HG03354 (cell line): ENCODE data around the gene ZNF579.
"Not testable (repeated sequence)": the region's sequence is repeated elsewhere in the genome, so short reads cannot be mapped to it uniquely, and the experiment has no call there.

Experiments
- ATAC-seq: cut with Tn5 transposase; IDR thresholded peaks from one replicate; pipeline ENCODE4 v1.9.1; 2021; ENCODE audit warnings: mild to moderate bottlenecking; ENCODE audit not compliant: unreplicated experiment, poor library complexity, severe bottlenecking

Gene ZNF579

GRCh38 chr19:55578031-55578760, 2.5 kb downstream of the ZNF579 start:
- no peak for ATAC-seq

- no peak for ATAC-seq
Observed at GRCh38 chr19:55576746-55577145, 3.9 kb downstream of the ZNF579 start.

- ATAC-seq = not testable (repeated sequence)
Observed at GRCh38 chr19:55573929-55574328, 6.7 kb downstream of the ZNF579 start.

GRCh38 chr19:55569477-55569876, 11.2 kb downstream of the ZNF579 start:
- not testable (repeated sequence) for ATAC-seq

GRCh38 chr19:55567708-55568328, 12.8 kb downstream of the ZNF579 start:
- no peak for ATAC-seq

- ATAC-seq = no peak
Observed at GRCh38 chr19:55566823-55567222, 13.8 kb downstream of the ZNF579 start.

GRCh38 chr19:55563261-55563690, 17.4 kb downstream of the ZNF579 start:
- no peak for ATAC-seq

GRCh38 chr19:55559684-55560083, 21.0 kb downstream of the ZNF579 start:
- ATAC-seq = no peak

- no peak for ATAC-seq
Observed at GRCh38 chr19:55554741-55555152, 25.9 kb downstream of the ZNF579 start.

- ATAC-seq = no peak
Observed at GRCh38 chr19:55554302-55554701, 26.3 kb downstream of the ZNF579 start.

- ATAC-seq = no peak
Observed at GRCh38 chr19:55553217-55554182, 27.1 kb downstream of the ZNF579 start.

- no peak for ATAC-seq
Observed at GRCh38 chr19:55552620-55553019, 28.0 kb downstream of the ZNF579 start.

GRCh38 chr19:55552206-55552605, 28.4 kb downstream of the ZNF579 start:
- no peak for ATAC-seq

- no peak for ATAC-seq
Observed at GRCh38 chr19:55550321-55550650, 30.4 kb downstream of the ZNF579 start.

GRCh38 chr19:55549500-55550320, 30.9 kb downstream of the ZNF579 start:
- no peak for ATAC-seq

- ATAC-seq = no peak
Observed at GRCh38 chr19:55546822-55547614, 33.6 kb downstream of the ZNF579 start.

- ATAC-seq = no peak
Observed at GRCh38 chr19:55546011-55546410, 34.6 kb downstream of the ZNF579 start.

GRCh38 chr19:55545443-55545842, 35.2 kb downstream of the ZNF579 start, which contains the start of gene SBK3:
Gene SBK3, minus strand, starts transcription at chr19:55545543. Its CDS starts 0 bp downstream, at chr19:55545543.
- no peak for ATAC-seq
